Osteocyte (in vitro differentiated cells): Measurements from ENCODE around the gene MYO7B. TPM values are rescaled to one million over a fixed set of nuclear protein-coding genes. Genes with fewer than 3 reads are reported as not detected.

Experiments used
- DNase-seq: peaks from one replicate; pipeline ENCODE4 v3.0.0; 2021; ENCODE audit warnings: mixed read lengths; ENCODE audit not compliant: unreplicated experiment; ENCODE audit errors: extremely low spot score
- H3K27ac Mint-ChIP-seq: one replicate; pipeline ENCODE4 v1.8.0; 2021; ENCODE audit warnings: mild to moderate bottlenecking, mixed read lengths; ENCODE audit not compliant: unreplicated experiment
- H3K27me3 Mint-ChIP-seq: one replicate; pipeline ENCODE4 v1.8.0; 2021; ENCODE audit warnings: mixed read lengths; ENCODE audit not compliant: unreplicated experiment
- H3K36me3 Mint-ChIP-seq: one replicate; pipeline ENCODE4 v1.8.0; 2021; ENCODE audit warnings: mixed read lengths; ENCODE audit not compliant: unreplicated experiment
- H3K4me1 Mint-ChIP-seq: one replicate; pipeline ENCODE4 v1.8.0; 2021; ENCODE audit warnings: mixed read lengths; ENCODE audit not compliant: unreplicated experiment
- H3K4me3 Mint-ChIP-seq: one replicate; pipeline ENCODE4 v1.8.0; 2021; ENCODE audit warnings: mild to moderate bottlenecking, moderate library complexity, mixed read lengths; ENCODE audit not compliant: unreplicated experiment
- H3K9me3 Mint-ChIP-seq: one replicate; pipeline ENCODE4 v1.8.0; 2021; ENCODE audit warnings: mixed read lengths; ENCODE audit not compliant: unreplicated experiment
- total RNA-seq: library from RNA; stranded (reverse); gene quantifications from 2 replicates; pipeline ENCODE4 v1.2.1, GENCODE V29; 2021
- TF ChIP-seq, protein P1 (sequence below): fragments of 200-600 bp; sonication (generic); IDR thresholded peaks from 2 replicates; pipeline ENCODE4 v1.5.0; 2021; ENCODE audit warnings: antibody characterized with exemption, mild to moderate bottlenecking, moderate library complexity

Gene MYO7B
- total RNA-seq, 1 donor from 2014 or later = not detected

DNA sequence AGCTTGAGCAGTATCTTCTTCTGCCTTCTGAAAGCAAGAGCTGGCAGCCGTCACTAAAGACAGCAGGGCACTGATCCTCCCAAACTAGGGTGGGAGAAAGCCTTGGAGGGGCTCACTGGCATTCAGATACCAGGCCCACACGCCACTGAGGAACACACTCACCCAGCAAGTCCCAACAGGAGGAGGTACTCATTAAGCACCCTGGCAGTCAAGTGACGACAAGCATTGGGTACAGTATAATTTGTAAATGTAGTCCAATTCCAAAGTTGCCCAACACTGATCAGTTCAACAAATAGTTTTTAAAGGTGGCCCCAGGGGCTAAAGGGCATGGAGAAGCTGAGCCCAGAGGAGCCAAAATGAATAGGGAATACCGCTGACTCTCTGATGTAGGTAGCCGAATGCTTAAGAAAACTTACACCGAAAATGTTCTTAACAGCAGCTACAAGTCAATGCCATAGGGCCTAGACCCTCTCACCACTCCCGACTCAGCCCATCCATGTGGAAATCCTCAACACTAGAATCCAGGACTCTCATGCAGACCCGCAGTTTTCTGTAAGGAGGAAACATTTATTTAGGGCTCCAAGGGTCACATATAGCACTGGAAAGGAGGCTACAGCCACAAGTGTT lies 129.9 kb downstream of the MYO7B start:
- no peaks in the 10 kb centered on the region for H3K9me3 Mint-ChIP-seq
- TF ChIP-seq, protein P1, sequence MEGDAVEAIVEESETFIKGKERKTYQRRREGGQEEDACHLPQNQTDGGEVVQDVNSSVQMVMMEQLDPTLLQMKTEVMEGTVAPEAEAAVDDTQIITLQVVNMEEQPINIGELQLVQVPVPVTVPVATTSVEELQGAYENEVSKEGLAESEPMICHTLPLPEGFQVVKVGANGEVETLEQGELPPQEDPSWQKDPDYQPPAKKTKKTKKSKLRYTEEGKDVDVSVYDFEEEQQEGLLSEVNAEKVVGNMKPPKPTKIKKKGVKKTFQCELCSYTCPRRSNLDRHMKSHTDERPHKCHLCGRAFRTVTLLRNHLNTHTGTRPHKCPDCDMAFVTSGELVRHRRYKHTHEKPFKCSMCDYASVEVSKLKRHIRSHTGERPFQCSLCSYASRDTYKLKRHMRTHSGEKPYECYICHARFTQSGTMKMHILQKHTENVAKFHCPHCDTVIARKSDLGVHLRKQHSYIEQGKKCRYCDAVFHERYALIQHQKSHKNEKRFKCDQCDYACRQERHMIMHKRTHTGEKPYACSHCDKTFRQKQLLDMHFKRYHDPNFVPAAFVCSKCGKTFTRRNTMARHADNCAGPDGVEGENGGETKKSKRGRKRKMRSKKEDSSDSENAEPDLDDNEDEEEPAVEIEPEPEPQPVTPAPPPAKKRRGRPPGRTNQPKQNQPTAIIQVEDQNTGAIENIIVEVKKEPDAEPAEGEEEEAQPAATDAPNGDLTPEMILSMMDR = no peak
- H3K4me1 Mint-ChIP-seq = peaks cover 38% of the 10 kb centered on the region
- no peaks in the 10 kb centered on the region for H3K27me3 Mint-ChIP-seq
- no peak for DNase-seq
- H3K4me3 Mint-ChIP-seq = no peak overlapping the region
- no peak overlapping the region for H3K27ac Mint-ChIP-seq
- peaks cover 6% of the 10 kb centered on the region for H3K36me3 Mint-ChIP-seq

DNA sequence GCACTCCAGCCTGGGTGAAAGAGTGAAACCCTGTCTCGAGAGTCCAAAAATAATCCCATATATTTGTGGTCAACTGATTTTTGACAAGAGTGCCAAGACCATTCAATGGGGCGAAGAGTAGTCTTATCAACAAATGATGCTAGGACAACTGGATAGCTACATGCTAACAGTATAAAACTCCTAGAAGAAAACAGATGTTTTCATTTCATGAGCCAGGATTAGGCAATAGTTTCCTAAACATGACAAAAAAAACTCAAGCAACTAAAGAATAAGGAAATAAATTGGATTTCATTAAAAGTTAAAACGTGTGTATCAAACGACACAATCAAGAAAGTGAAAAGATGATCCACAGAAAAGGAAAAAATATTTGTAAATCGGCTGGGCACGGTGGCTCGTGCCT lies 133.6 kb downstream of the MYO7B start:
- Mint-ChIP-seq H3K36me3 (peaks cover 6% of the 10 kb centered on the region), H3K4me3 (no peak overlapping the region), H3K27ac (no peak overlapping the region), H3K9me3 (no peaks in the 10 kb centered on the region), H3K27me3 (no peaks in the 10 kb centered on the region), H3K4me1 (peaks cover 32% of the 10 kb centered on the region)
- DNase-seq = no peak
- TF ChIP-seq, protein P1 = no peak

DNA sequence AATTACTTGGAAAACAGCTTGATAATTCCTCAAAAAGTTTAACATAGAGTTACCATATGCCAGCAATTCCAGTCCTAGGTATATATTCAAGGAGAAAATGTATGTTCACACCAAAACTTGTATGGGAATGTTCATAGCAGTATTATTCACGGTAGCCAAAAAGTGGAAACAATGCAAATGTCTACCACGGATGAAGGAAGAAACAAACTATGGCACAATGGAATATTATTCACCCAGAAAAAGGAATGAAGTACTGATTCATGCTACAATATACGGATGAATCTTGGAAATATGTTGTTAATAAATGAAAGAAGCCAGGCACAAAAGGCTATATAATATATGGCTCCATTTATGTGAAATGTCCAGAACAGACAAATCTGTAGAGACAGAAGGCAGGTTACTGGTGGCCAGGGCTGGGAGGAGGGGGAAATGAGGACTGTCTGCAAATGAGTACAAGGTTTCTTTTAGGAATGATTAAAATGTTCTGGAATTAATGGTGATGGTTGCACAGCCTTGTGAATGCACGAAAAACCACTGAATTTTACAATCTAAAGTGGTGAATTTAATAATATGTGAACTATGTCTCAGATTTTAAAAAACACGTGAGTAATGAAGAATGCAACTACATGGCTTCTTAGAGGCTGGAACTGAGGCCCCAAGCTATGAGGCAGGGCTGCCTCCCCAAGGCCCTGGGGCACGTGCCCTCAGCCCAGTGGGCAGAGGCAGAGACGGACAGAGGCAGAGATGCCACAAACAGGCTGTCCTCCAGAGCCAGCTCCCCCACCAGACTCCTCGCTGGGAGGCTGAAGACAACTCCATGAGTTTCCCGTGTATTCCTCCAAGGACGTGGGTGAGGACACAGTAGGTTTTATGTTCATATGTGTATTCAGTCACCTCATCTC lies 134.8 kb downstream of the MYO7B start:
- H3K27me3 Mint-ChIP-seq = no peaks in the 10 kb centered on the region
- DNase-seq = no peak
- peaks cover 35% of the 10 kb centered on the region for H3K4me1 Mint-ChIP-seq
- peaks cover 4% of the 10 kb centered on the region for H3K36me3 Mint-ChIP-seq
- TF ChIP-seq, protein P1 = no peak
- peak overlapping the region; percentile 33 for H3K27ac Mint-ChIP-seq
- no peak overlapping the region for H3K4me3 Mint-ChIP-seq
- H3K9me3 Mint-ChIP-seq = no peaks in the 10 kb centered on the region

DNA sequence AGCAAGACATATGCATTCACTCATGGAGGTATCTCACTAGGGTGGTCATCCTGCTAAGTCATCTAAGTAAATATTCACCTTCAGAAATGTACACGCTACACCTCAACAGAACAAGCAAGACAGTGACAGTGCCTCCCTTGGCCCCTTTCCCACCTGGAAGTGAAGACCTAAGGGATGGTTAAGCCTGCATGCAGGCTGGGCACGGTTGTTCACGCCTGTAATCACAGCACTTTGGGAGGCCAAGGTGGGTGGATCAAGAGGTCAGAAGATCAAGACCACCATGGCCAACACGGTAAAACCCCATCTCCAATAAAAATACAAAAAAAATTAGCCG lies 135.4 kb downstream of the MYO7B start:
- Mint-ChIP-seq H3K4me3 (no peak overlapping the region), H3K9me3 (no peaks in the 10 kb centered on the region), H3K36me3 (peaks cover 4% of the 10 kb centered on the region), H3K27ac (no peak overlapping the region), H3K4me1 (peaks cover 38% of the 10 kb centered on the region), H3K27me3 (no peaks in the 10 kb centered on the region)
- TF ChIP-seq, protein P1 = no peak
- DNase-seq = no peak

DNA sequence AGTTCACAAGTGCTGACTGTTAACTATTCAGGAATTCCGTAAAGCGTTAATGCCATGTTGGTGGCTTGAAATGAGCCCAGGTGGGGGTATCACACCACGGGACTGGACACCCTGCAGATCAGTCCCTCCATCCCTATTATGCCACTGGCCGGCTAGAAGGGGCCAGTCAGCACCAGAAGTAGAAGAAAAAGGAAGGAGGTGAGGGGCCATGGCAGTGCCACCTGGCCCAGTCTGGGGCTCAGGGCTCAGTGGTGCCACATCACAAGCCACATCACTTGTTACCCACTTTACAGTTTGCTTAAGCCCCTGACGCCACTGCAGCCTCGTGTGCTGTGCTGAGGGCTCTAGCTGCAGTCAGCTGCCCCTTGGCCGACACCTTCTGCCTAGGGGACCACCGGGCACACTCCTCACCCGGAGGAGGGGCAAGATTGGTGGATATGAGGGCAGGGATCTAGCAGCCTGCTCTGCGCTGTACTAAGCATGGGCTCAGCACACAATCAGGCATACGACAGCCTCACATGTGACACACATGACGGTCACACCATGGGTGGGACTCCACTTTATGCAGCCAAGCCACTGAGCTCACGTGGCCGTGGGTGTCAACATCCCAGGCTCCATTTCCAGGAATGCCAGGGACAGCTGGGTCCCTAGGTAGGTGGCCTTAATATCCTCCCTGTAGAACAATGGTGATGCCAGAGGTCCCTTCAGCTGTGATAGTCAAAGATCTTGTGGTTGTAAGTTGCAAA lies 136.2 kb downstream of the MYO7B start:
- peaks cover 44% of the 10 kb centered on the region for H3K4me1 Mint-ChIP-seq
- peak; percentile 70 for DNase-seq
- no peak overlapping the region for H3K4me3 Mint-ChIP-seq
- H3K9me3 Mint-ChIP-seq = no peaks in the 10 kb centered on the region
- H3K27ac Mint-ChIP-seq = peak overlapping the region; percentile 75
- TF ChIP-seq, protein P1 = no peak
- H3K27me3 Mint-ChIP-seq = no peaks in the 10 kb centered on the region
- peaks cover 4% of the 10 kb centered on the region for H3K36me3 Mint-ChIP-seq
